Keratinocyte (primary cell): ENCODE data around the gene ABCG1. TPM values are rescaled to one million over a fixed set of nuclear protein-coding genes. Genes with fewer than 3 reads are reported as not detected.

Source experiments
- DNase-seq: peaks from one replicate; pipeline ENCODE4 v3.0.0-alpha.2; 2011; ENCODE audit warnings: low read depth, missing footprints, low spot score
- FAIRE-seq: peaks from 2 replicates; lab custom pipeline; 2011; peaks lifted over from hg19 to GRCh38; lab: Jason Lieb, UNC
- H2AFZ ChIP-seq: 2 replicates; pipeline ENCODE4 v1.6.0; 2012; ENCODE audit warnings: low read length, control low read depth, inconsistent platforms; ENCODE audit not compliant: control insufficient read depth
- H3K27ac ChIP-seq: 2 replicates; pipeline ENCODE4 v1.5.1; 2011; ENCODE audit warnings: low read length; ENCODE audit not compliant: control insufficient read depth, insufficient read depth
- H3K27me3 ChIP-seq: 3 replicates; pipeline ENCODE4 v1.6.0; 2011; ENCODE audit warnings: low read length; ENCODE audit not compliant: control insufficient read depth, insufficient read depth; ENCODE audit errors: extremely low read depth
- H3K36me3 ChIP-seq, 2 experiments: 2 replicates in 1 of 2; 3 replicates in 1 of 2; pipeline ENCODE4 v1.5.1; 2011; ENCODE audit warnings: low read length in 2 of 2, mild to moderate bottlenecking in 1 of 2; ENCODE audit not compliant: control insufficient read depth in 2 of 2, insufficient read depth in 2 of 2; ENCODE audit errors: extremely low read depth in 1 of 2
- H3K4me1 ChIP-seq: 3 replicates; pipeline ENCODE4 v1.5.1; 2011; ENCODE audit warnings: low read length; ENCODE audit not compliant: control insufficient read depth, insufficient read depth; ENCODE audit errors: extremely low read depth
- H3K4me2 ChIP-seq: 3 replicates; pipeline ENCODE4 v1.6.0; 2011; ENCODE audit warnings: low read depth, low read length; ENCODE audit not compliant: control insufficient read depth, insufficient read depth; ENCODE audit errors: extremely low read depth
- H3K4me3 ChIP-seq, 3 experiments: fragments of 200-600 bp in 1 of 3; sonication (generic) in 1 of 3; 2 replicates in 2 of 3; 3 replicates in 1 of 3; pipeline ENCODE4 v1.5.1; 2011 to 2016; ENCODE audit warnings: low read length in 3 of 3, mild to moderate bottlenecking in 3 of 3, control low read depth in 2 of 3, inconsistent platforms in 1 of 3, low read depth in 1 of 3, mixed read lengths in 1 of 3, mixed run types in 1 of 3, moderate library complexity in 1 of 3; ENCODE audit not compliant: control insufficient read depth in 2 of 3, insufficient read depth in 2 of 3; ENCODE audit errors: extremely low read depth in 1 of 3
- H3K79me2 ChIP-seq: 2 replicates; pipeline ENCODE4 v1.6.0; 2012; ENCODE audit warnings: low read length; ENCODE audit not compliant: control insufficient read depth, insufficient read depth
- H3K9ac ChIP-seq: 3 replicates; pipeline ENCODE4 v1.6.0; 2011; ENCODE audit warnings: low read length; ENCODE audit not compliant: control insufficient read depth, insufficient read depth; ENCODE audit errors: extremely low read depth
- H3K9me1 ChIP-seq: 3 replicates; pipeline ENCODE4 v1.6.0; 2011; ENCODE audit warnings: low read length; ENCODE audit not compliant: control insufficient read depth, insufficient read depth; ENCODE audit errors: extremely low read depth
- H3K9me3 ChIP-seq: 2 replicates; pipeline ENCODE4 v1.5.1; 2012; ENCODE audit warnings: low read depth, low read length; ENCODE audit not compliant: control insufficient read depth
- H4K20me1 ChIP-seq: 3 replicates; pipeline ENCODE4 v1.6.0; 2011; ENCODE audit warnings: low read length; ENCODE audit not compliant: control insufficient read depth, insufficient read depth; ENCODE audit errors: extremely low read depth
- CTCF ChIP-seq, 3 experiments: IDR thresholded peaks in 1 of 3; conservative IDR thresholded peaks in 1 of 3; optimal IDR thresholded peaks in 1 of 3; 2 replicates in 2 of 3; 3 replicates in 1 of 3; pipeline versions ENCODE3 to v1.5.1; 2011; ENCODE audit warnings: low read length in 3 of 3, mild to moderate bottlenecking in 3 of 3, moderate library complexity in 2 of 3, control low read depth in 1 of 3, inconsistent platforms in 1 of 3; ENCODE audit not compliant: insufficient read depth in 2 of 3; ENCODE audit errors: extremely low read depth in 1 of 3
- EZH2 ChIP-seq: IDR thresholded peaks from one replicate; pipeline ENCODE4 v1.6.1; 2012; ENCODE audit warnings: inconsistent platforms, mild to moderate bottlenecking, low read length, moderate library complexity
- dilution Hi-C: fragments of 300-500 bp; cut with MboI; formaldehyde crosslinking; loops from one replicate; pipeline ENCODE4 v1.7.0; 2020; ENCODE audit warnings: low sequenced_read_pairs; ENCODE audit not compliant: extremely low pct_ligation_motif_present
- polyA minus RNA-seq, 3 experiments: library from RNA; depleted of rRNA, polyadenylated mRNA; stranded (reverse); fragments of >200 nt; gene quantifications; 1 replicate in 1 of 3; 2 replicates in 1 of 3; 3 replicates in 1 of 3; pipeline ENCODE4 v1.2.3, GENCODE V29; 2011
- polyA plus RNA-seq, 5 experiments: library from polyadenylated mRNA; depleted of rRNA in 3 of 5; stranded (reverse) in 3 of 5; stranded (forward) in 1 of 5; unstranded in 1 of 5; fragments of >200 nt; gene quantifications; 1 replicate in 1 of 5; 2 replicates in 3 of 5; 3 replicates in 1 of 5; pipeline versions ENCODE4 v1.2.1 to v1.2.3, GENCODE V29; 2011 to 2012; ENCODE audit warnings: missing spikeins in 2 of 5, low read depth in 1 of 5, low replicate concordance in 1 of 5

Gene ABCG1
- polyA plus RNA-seq: 3.3 to 3.6 TPM (median 3.5 TPM) in 3 replicates
- 32.8 TPM for polyA plus RNA-seq (2011; ENCODE audit: low read depth)
- polyA plus RNA-seq (2011; cell fraction: cytosol; rRNA removed): 3.0 and 3.2 TPM in 2 replicates
- polyA plus RNA-seq (2011; cell fraction: nucleus; rRNA removed): 12.1 and 13.2 TPM in 2 replicates
- polyA plus RNA-seq (2012; ENCODE audit: low replicate concordance): 2.9 and 41.9 TPM in 2 replicates
- 4.9 to 6.8 TPM (median 6.3 TPM) in 3 replicates for polyA minus RNA-seq
- polyA minus RNA-seq (2011; cell fraction: cytosol; rRNA and poly(A)+ RNA removed): 4.2 TPM
- 13.3 and 14.7 TPM in 2 replicates for polyA minus RNA-seq (2011; cell fraction: nucleus; rRNA and poly(A)+ RNA removed)

GRCh38 chr21:42218836-42219605 lies at the start of gene ABCG1:
ABCG1 (plus strand) TSS chr21:42219140; CDS start chr21:42219263, 123 bp downstream.
- Histone ChIP-seq H3K79me2 (no peaks in the 10 kb centered on the region), H3K4me3 (peak within 1 kb of the TSS; percentile 59 to 71 (median 70)), H3K9ac (peak within 1 kb of the TSS; percentile 50), H4K20me1 (no peaks in the 10 kb centered on the region), H3K4me2 (peak within 1 kb of the TSS; percentile 92), H3K9me3 (no peaks in the 10 kb centered on the region), H3K27ac (no peak within 1 kb of the TSS), H3K9me1 (no peaks in the 10 kb centered on the region), H2AFZ (peak within 1 kb of the TSS; percentile 60), H3K27me3 (no peaks in the 10 kb centered on the region), H3K4me1 (peaks cover 14% of the 10 kb centered on the region), H3K36me3 (no peaks in the 10 kb centered on the region)
- DNase-seq: no peak
- no peak for FAIRE-seq
- dilution Hi-C loops: no loop called here
- TF ChIP-seq EZH2: no peak
- no peak for TF ChIP-seq CTCF (optimal IDR thresholded peaks at IDR 0.05 in 1 of 3, IDR thresholded peaks at IDR 0.05 in 1 of 3, conservative IDR thresholded peaks at IDR 0.05 in 1 of 3; ENCODE audit: extremely low read depth in 1 of 3, insufficient read depth in 2 of 3, low read length in 3 of 3)

- Histone ChIP-seq H4K20me1 (no peaks in the 10 kb centered on the region), H3K36me3 (no peaks in the 10 kb centered on the region), H3K27me3 (no peaks in the 10 kb centered on the region), H3K9ac (no peak overlapping the region), H3K4me1 (peaks cover 23% of the 10 kb centered on the region), H3K9me1 (no peaks in the 10 kb centered on the region), H2AFZ (peak overlapping the region; percentile 48), H3K4me2 (peak overlapping the region; percentile 3), H3K4me3 (no peak overlapping the region), H3K9me3 (no peaks in the 10 kb centered on the region), H3K79me2 (no peaks in the 10 kb centered on the region), H3K27ac (peak overlapping the region; percentile 89)
- FAIRE-seq: peak; percentile 52
- dilution Hi-C loops: no loop called here
- DNase-seq: no peak
- TF ChIP-seq EZH2 (no peak), CTCF (optimal IDR thresholded peaks at IDR 0.05 in 1 of 3, IDR thresholded peaks at IDR 0.05 in 1 of 3, conservative IDR thresholded peaks at IDR 0.05 in 1 of 3; ENCODE audit: extremely low read depth in 1 of 3, insufficient read depth in 2 of 3, low read length in 3 of 3) (no peak)
Observed at GRCh38 chr21:42169758-42170157, 49.2 kb upstream of the ABCG1 start.
